Activated naive CD4-positive, alpha-beta T cell treated with Interleukin-2 at 50 U/mL for 16 hours (primary cell): ENCODE data around the gene FXYD4.
"Not testable (repeated sequence)": the region's sequence is repeated elsewhere in the genome, so short reads cannot be mapped to it uniquely, and the experiment has no call there.

ENCODE experiments used
- DNase-seq: peaks from one replicate; pipeline ENCODE4 v3.0.0-alpha.2; 2020

Gene FXYD4

DNA sequence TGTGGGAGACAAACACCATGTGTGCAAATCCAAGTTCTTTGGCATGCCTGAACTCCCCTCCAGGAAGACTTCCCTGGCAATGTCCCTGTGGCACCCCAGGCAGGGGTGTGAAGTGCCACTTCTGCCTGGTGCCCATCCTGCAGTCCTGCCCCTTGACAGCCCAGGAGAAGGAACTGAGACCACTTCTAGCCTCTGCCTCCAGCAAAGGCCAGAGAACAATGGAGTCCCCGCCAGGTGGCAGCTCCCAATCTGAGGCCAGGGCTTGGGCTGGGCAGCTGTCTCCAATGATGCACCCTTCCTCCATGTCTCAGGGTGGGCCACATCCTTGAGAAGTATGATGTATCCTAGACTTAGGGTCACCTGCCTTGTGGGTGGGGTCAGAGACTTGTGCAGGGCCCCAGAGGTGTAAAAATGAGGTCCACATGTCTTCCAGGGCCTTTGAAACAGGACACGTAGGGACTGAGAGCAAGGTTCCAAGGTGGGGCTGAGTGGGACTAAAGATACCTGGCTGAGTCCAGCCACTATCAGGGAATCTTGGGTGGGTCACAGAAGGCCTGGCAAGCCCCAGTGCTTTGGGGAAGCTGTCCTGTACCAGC is 5.5 kb downstream of the FXYD4 start:
- no peak for DNase-seq

DNA sequence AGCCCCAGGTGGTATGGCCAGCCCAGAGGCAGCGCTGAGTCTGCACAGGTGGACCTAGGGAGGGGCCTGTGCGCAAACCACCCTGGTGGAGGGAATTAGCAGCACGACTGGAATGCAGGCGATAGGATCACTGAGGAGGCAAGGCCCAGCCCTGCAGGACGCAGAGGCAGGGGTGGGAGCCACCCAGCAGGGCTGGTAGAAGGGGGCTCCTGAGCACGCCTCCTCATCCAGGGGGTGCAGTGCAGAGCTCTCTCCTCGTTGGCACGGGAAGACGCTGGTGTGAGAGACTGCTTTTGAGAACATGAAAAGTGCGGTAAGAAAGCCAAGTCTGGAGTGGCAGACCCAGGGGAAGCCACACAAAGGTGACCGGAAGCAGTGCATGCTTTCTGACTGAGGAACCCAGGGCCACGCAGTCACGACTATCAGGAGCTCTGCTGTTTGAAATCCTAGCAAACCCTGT is 6.0 kb downstream of the FXYD4 start:
- no peak for DNase-seq

DNA sequence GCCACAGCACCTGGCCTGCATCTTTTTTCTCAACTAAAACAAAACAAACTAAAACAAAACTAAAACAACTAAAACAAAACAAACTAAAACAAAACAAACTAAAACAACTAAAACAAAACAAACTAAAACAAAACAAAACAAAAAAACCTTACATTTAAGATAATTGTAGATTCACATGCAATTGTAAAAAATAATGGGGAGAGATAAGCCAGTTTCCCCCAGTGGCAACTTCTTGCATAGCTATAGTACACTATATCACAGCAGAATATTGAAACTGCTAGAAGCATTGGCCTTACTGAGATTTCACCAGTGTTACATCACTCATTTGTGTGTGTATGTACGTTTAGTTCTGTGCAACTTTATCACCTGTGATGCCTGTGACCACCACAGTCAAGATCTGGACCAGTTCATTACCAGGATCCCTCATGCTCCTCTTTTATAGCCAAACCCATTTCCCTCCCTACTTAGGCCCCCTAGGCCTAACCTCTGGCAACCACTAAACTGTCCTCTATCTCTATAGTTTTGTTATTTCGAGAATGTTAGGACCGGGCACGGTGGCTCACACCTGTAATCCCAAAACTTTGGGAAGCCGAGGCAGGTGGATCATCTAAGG is 9.3 kb downstream of the FXYD4 start:
- DNase-seq, result no peak

DNA sequence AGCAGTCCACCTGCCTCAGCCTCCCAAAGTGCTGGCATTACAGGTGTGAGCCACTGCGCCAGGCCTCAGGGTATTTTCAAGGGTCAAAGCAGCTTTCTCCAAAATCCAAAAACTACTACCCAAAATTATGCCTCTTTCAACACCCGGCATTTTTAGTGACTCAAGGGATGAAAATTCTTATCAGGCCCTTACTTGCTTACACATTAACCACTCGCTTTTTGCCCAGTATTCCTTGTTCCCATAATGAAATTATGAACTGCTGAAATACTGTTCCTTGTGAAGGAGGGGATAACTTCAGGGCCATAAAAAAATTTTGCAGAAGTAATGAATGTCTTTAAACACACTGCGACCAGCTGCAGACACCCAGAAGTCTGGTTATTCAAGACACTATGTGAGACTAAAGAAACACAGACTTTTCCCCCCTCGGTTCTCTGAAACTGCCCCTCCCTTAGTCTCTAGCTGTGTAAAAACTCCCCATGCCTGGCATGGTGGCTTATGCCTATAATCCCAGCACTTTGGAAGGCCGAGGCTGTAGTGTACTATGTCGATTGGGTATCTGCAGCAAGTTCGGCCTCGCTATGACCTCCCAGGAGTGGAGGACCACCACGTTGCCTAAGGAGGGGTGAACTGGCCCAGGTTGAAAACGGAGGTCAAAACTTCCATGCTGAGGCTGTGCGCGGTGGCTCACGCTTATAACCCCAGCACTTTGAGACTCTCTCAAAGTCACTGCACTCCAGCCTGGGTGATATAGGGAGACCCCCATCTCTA is 12.0 kb downstream of the FXYD4 start:
- no peak for DNase-seq

DNA sequence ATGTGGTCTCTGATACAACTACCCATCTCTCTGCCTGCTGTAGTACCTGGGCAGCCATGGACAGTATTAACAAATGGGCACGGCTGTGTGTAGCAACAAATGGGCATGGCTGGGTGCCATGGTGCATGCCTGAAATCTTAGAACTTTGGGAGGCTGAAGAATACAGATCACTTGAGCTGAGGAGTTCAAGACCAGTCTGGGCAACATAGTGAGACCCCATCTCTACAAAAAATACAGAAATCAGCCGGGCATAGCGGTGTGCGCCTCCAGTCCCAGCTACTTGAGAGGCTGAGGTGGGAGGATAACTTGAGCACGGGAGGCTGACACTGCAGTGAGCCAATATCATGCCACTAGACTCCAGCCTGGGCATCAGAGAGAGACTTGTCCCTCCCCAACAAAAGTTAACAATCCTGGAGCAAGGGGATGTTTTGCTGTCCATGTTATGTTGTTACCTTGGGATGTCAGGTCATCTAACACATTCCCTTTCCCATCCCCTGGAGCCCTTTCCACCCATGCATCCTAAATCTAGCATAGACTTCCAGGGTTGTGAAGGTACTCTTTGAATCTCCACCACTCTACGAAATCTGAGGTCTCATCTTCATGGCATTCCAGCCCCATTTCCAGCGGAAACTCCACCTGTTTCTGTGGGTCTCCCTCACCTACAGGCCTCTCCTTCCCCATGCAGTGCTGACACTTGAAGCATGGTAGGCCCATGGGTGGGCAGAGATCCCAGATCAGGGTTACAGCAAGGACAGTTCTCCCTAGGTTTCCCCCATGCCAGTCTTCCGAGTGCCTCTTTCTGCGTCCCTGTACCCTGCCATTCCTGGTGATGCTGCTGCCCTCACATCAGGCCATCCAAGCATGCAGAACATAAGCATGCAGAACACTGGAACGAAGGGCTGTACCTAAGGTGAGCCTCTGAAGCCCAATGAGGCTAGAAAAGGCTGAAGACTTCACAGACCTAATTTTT is 13.1 kb downstream of the FXYD4 start:
- DNase-seq, result no peak

DNA sequence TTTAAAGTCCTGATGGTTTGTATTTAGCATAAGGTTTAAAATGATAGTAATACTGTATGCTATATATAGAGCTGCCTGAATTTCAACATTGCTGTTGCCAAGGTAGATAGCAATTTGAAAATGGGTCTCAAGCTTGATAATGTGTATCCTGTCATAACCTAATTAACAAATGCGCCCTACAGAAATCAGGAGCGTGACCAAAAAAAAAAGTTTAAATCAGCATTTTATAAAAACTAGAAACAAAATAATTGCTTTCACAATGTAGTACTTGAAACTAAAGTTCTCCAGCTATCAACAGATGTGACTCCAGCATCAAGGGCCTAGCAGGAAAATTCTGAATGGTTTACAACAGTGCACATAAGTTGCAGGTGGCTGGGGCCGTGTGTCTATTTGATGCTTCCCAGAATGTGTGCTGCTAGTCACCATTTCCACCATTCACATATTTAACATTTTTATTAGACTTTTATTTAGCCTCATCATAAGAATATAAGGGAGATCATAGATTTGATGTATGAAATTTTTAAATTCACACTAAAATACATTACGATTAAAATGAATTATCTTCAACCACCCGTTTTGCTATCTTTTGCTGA is 14.1 kb downstream of the FXYD4 start:
- DNase-seq, result no peak

DNA sequence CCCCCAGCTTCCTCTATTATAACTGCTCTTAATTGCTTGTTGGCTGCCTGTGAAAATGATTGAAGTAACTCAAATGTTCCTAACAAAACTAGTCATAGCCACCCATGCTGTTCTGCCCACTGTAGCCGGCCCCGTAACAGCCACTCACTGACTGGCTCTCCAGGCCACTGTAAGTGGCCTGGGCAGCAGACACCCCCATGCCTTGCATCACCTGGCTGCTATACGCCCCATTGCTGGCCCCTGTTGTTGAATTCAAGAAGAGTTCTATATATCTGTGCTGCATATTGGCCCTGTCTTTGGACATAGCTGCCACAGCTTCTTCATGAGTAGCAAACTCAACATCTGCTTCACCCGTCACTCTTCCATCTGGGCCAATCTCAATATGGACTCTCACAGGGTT is 15.1 kb downstream of the FXYD4 start:
- no peak for DNase-seq

DNA sequence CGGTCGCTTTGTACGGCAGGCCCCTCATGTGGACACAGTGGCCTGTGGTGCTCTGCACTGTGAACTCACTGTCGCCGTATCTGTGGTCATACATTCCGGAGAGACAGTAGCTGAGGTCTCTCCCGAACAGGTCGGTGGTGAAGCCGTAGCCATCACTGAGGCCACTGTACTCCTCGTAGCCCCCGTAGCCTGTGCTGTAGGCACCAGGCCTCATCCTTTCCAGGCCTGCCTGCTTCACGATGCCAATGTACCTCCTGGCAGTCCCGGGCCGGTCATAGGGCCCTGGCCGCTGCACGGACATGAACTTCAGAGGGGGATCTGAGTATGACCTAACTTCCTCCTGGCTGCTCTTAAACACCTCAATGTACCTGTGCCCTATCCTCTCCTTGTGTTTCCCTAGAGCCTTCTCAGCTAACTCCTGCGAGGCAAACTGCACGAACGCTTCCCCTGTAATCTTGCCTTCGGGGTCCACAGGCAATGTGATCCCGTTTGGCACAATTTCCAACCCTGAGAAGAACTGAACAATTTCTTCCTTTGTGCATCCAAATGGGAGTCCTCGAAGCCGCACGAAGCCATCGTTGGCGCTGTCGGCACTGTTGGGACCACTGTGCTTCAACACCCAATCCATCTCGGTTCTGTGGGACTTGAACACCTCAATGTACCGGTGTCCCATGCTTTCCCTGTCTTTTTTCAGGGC is 15.7 kb downstream of the FXYD4 start:
- DNase-seq, result no peak

DNA sequence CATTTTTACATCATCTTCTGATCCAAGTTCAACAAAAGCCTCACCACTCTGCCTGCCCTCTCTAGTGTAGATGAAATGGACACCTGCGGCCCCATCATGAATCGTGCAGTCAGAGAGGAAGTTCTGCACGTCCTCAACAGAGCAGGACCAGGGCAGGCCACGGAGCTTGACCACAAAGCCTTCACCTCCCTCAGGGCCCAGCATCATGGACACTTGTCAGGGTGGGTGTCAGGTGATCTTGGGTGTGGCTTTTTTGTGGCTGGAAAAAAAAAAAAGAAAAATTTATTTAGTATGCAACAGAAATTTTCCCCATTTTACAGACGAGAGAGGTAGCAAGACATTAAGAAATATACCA is 16.2 kb downstream of the FXYD4 start:
- DNase-seq, result no peak

DNA sequence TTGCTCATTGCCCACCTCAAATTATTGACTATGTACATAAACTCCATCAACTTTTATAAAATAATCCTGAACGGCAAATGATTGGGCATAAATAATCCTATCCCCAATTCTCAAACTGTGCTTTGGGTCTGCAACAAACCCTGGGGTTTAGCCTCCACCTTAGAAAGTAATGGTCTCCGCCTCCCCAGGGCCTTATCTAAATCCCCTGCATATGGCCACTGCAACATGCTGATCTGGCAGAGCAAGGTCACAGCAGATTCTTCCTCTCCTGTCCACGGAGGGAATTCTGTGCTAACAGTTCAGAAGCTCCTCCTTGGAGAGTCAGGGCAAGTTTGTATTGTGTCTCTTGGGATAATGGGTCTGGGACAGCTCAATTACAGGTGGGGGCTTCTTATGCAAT is 18.4 kb downstream of the FXYD4 start:
- DNase-seq, result no peak

DNA sequence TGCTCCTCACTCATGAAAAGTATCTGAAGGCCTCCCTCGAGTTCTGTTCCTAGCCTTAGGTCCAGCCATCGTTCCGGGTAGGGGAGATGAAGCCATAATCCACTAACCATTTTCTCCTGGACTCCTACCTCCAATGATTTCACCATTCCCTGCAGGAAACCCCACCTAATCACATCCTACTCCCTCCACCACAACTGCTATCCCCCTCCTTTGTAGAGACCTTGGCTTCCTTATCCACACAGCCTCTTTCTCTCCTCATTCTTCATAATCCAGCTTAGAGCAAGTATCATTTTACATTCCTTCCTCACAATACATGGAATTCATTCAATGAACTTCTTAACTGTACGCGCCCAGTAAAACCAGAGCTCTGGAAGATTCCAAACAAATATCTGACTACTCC is 18.9 kb downstream of the FXYD4 start:
- DNase-seq, result no peak

DNA sequence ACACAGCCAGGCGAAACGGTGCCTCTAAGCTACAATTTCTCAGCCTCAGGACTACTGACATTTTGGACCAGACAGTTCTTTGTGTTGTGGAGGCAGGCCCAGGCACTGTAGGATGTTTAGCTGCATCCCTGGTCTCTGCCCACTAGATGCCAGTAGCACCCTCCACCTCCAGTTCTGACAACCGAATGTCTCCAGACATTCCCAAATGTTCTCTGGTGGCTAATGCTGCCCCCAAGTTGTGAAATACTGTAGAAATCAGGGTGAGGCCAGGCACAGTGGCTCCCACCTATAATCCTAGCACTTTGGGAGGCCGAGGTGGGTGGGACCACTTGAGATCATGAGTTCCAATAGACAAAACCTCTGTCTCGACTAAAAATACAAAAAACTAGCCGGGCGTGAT is 19.3 kb downstream of the FXYD4 start:
- DNase-seq, result peak; percentile 29

DNA sequence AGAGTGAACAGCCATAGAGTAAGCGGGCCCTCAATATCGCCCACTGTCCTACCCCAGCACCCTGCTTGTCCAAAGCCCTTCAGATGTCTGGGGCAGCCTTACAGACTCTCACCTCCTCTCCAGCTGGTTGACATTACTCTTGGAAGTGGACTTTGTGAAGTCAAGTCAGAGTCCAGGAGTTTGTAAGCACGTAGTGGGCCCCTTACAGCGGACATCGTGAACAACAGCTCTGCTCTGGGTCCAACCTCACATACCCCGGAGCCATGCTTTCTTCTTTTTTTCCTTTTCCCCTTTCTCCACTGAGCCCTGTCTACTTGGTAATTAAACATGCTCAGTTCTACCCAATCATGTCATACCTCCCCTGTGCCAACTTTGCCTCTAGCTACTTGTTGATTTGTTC is 20.1 kb downstream of the FXYD4 start:
- DNase-seq, result no peak

DNA sequence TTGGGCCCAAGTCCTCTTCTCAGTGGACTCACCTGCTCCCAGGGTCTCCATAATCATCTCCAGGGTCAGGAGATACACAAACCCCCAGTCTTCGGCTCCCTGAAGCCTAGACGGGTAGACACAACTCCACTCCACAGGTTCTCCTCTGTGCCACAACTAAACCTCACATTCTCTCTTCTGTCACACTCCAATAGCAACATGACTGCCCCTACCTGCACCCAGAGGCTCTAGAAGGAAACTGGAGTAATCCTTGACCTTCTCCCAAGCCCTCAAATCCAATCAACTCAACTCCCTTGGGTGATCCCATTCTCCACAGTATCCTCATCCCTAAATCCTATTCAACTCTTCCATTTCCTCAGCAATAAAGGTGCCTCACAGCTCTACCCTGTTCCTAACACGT is 21.3 kb downstream of the FXYD4 start:
- no peak for DNase-seq

DNA sequence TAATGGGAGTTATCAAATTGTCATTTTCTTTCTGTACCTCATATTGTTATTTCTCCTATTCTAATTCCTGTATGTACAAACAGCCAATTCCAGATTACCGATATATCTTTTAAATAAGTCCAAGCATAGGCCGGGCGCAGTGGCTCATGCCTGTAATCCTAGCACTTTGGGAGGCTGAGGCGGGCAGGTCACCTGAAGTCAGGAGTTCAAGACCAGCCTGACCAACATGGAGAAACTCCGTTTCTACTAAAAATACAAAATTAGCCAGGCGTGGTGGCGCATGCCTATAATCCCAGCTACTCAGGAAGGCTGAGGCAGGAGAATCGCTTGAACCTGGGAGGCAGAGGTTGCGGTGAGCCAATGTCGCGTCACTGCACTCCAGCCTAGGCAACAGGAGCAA is 21.8 kb downstream of the FXYD4 start:
- not testable (repeated sequence) for DNase-seq

DNA sequence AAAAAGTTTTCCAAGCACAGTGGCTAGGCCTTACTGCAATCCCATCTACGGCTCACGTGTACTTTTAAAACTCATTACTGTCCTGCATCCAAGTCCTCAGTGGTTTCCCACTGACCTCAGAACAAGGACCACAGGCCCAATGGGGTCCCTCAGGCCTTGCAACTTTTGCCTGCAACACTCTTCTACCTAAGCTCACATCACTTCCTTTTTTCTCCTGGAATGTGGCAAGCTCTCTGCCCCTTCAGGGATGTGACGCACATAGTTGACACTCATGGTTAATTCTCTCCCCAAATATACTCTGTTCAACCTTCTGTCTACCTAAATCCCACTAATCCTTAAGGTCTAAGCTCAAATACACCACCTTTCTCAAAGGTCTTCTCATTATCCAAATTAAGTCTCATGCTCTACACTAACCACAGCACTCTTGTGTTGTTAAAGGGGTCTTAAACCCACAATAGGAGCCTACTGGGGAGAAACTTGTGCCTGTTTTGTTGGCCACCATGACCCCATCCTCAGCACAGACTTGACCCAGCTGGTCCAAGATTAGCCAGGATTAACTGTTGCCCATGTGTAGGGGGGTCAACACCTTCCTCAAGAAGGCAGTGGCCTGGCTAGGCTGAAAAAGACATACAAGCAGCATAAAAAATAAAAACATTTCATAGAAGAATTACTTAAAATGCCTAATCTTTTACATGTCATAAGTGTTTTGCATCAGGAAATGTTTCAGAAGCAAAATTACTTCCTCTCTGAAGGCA is 22.3 kb downstream of the FXYD4 start:
- no peak for DNase-seq

DNA sequence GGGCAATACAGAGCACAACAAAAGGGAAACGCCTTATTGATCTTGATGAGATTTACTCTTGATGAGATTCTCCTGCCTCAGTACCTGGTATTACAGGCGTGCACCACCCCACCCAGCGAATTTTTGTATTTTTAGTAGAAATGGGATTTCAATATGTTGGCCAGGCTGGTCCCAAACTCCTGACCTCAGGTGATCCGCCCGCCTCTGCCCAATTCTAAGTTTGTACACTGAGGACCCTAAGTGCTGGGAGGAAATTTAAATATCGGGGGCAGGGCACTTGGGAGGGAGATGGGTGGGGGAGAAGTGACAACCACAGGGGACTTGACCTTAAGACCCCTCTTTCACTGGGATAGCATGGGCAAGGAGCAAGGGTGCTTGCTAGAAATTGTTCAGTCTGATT is 23.4 kb downstream of the FXYD4 start:
- no peak for DNase-seq

DNA sequence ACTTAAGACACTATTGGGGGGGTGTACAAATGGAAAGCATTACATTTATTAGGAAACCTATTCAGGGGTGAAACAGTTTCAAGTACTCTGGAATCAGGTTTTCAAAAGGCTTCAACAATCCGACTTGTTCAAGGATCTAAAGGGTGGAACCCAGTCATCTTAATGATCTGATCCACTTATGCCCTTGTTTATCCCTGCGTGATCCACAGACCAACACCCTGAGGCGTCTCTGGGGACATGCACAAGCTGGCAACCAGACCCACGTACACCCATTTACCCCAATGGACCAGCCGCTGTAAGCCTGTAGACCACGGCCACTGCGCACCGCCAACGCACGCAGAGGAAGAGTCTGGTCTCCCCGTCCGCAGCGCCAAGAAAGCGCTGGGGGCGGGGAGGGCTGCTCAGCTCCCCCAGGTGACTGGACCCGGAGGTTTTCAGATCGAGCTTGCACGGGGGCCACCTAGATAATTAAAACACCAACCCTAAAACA is 24.2 kb downstream of the FXYD4 start:
- DNase-seq, result peak; percentile 49

DNA sequence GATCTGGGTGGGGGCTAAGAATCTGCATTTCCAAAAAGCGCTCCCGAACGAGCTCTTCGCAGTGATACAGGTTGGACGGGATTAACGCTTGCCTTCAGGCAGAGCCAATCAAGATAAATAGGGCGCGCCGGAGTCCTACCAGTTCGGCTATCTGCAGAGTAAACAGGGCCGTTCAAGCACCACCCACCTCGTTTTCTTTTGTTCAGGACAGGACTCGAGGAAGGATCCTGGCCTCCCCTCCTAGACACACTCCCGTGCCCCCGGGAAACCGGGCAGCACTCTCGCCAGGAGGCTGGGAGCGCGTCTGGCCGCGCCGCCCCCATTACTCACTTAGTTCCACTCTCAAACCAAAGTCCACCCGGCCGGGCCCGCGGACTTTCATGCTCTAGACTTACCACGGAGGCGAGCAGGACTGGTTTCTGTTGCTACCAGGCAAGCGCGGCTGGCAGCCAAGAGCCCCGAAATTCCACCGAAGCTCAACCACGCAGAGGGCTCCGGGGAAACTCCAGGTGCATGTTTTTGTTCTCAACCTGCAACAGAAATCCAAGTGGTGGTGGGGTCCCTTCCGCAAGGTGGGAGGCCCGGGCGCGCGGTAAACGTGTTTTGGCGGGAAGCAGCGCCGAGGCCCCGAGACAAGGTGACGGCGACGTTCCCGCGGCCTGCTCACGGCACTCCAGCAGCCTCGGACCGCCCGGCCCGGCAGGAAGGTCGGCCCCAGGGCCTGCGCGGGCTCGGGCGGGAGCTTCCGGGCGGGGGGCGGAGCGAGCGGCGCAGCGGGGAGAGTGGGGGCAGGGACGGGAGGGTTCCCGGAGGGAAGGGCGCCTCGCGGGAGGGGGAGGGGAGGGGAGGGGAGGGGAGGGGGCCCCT is 24.9 kb downstream of the FXYD4 start:
- peak; percentile 70 for DNase-seq

DNA sequence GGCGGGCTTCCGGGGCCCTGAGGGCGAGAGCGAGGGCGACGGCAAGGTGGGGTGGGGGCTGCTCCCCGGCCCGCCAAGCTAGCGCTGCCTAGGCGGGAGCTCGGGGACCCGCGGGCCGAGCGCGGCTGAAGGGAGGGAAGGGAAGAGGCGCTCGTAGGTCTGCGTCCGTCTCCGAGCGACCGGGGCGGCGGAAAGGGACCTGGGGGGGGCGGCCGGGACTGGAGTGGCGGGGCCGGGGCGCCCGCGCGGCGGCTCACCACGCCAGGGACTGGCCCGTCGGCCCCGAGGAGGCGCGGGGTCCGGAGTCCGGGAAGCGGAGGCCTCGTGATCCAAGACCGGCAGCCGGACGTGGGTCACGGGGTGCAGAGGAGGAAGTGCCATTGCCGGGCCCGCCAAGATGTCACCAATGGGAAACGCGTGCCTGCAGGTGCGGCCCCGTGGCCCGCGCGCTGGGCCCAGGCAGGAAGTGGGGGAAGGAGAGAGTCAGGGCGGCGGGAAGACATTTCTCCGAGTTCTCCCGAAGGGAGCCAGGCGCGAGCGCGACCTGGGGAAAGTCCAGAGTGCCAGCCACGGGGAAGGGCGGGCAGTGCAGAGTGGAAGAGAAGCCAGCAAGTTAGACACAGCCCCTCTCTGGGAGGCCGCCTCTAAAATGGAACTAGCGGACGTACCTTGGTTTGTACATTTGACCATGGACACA is 25.6 kb downstream of the FXYD4 start:
- DNase-seq, result peak; percentile 74
